Vagina (tissue), 2 donors: ENCODE data around the gene HRH4.

Experiments
- POLR2AphosphoS5 ChIP-seq, 2 donors: sonication (generic); formaldehyde crosslinking; IDR thresholded peaks; one replicate each; pipeline ENCODE4 v1.9.0; 2017; ENCODE audit warnings: antibody characterized with exemption in 2 of 2, mild to moderate bottlenecking in 2 of 2, low read depth in 1 of 2; ENCODE audit not compliant: insufficient read depth in 1 of 2
- TF ChIP-seq, protein P1 (sequence below), 3 experiments: fragments of 450-650 bp in 2 of 3; fragments of 200-600 bp in 1 of 3; sonication (generic) in 1 of 3; IDR thresholded peaks; one replicate each; pipeline ENCODE4 v1.5.1; 2017 to 2019; ENCODE audit warnings: antibody characterized with exemption in 3 of 3, mild to moderate bottlenecking in 2 of 3, moderate library complexity in 2 of 3

DNA sequence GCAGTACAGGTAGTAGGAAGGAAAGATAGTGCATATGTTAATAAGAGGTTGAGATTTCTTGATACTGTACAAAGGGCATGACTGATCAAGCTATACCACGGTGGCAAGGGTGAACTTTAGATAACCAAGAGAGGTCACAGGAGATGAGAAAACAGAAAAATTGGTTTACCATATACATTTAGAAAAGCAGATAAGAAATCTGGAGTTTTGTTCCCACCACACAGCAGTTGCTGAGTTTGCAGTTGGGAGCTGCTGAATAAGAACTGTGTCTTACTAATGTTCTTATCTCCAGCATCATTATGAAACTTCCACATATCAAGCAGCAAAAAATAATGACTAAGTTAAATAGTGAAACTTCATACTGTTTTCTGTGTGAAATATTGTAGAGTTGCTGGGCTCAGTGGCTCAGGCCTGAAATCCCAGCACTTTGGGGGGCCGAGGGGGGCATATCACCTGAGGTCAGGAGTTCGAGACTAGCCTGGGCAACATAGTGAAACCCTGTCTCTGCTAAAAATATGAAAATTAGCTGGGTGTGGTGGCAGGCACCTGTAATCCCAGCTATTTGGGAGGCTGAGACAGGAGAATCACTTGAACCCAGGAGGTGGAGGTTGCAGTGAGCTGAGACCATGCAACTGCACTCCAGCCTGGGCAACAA, 46.0 kb upstream of the HRH4 start:
- TF ChIP-seq, protein P1, sequence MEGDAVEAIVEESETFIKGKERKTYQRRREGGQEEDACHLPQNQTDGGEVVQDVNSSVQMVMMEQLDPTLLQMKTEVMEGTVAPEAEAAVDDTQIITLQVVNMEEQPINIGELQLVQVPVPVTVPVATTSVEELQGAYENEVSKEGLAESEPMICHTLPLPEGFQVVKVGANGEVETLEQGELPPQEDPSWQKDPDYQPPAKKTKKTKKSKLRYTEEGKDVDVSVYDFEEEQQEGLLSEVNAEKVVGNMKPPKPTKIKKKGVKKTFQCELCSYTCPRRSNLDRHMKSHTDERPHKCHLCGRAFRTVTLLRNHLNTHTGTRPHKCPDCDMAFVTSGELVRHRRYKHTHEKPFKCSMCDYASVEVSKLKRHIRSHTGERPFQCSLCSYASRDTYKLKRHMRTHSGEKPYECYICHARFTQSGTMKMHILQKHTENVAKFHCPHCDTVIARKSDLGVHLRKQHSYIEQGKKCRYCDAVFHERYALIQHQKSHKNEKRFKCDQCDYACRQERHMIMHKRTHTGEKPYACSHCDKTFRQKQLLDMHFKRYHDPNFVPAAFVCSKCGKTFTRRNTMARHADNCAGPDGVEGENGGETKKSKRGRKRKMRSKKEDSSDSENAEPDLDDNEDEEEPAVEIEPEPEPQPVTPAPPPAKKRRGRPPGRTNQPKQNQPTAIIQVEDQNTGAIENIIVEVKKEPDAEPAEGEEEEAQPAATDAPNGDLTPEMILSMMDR (IDR thresholded peaks at IDR 0.05), result no peak
- no peak for TF ChIP-seq POLR2AphosphoS5 (IDR thresholded peaks at IDR 0.05; ENCODE audit: insufficient read depth in 1 of 2, low read depth in 1 of 2)
